ENCODE data around the gene ESYT1. TPM values are rescaled to one million over a fixed set of nuclear protein-coding genes. Genes with fewer than 3 reads are reported as not detected.

ESYT1 gene
- total and polyA plus RNA-seq, 9 of the 15 experiments (the other 6 are each of a cell fraction or from before 2014, with no cell fraction given): 132 to 420 (median 164) TPM

DNA sequence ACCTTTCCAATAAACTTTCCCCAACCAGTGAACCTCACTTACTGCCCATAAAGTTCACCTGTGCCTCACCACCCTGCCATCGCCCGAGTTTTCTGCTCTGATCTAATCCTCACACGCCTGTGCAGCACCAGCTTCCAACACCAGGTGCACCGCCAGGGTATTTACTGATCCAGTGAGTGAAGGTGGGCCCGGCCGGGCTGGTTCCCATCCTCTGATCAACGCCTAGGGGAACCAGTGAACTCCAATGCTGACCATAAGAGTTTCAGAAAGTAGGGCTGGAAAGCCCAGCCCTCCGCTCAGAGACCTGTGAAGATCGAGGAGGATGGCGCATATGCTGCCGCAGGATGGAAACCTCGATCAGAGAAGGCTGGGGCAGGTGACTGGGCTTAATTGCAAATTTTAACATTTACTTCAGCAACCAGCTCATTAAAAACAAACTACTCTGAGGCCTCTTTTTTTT, 23.6 kb downstream of the ESYT1 start (continued):
- TF ChIP-seq OTX1 (CRISPR knock-in tag; IDR thresholded peaks at IDR 0.05): no peak
- TF ChIP-seq CHD1 (IDR thresholded peaks at IDR 0.05; ENCODE audit: low read length): no peak
- no peak for TF ChIP-seq KDM1A (IDR thresholded peaks at IDR 0.05)
- TF ChIP-seq HDAC8 (tag; IDR thresholded peaks at IDR 0.05): no peak
- TF ChIP-seq BRF2 (IDR thresholded peaks at IDR 0.05; ENCODE audit: borderline replicate concordance, insufficient read depth, insufficient read length): no peak
- TF ChIP-seq ZNF347 (CRISPR knock-in tag; IDR thresholded peaks at IDR 0.05; ENCODE audit: low read depth): no peak
- no peak for TF ChIP-seq THRB (CRISPR knock-in tag; conservative IDR thresholded peaks at IDR 0.05)
- TF ChIP-seq ZEB2 (IDR thresholded peaks at IDR 0.05): peak; percentile 44; the same call in 1 of the 2 replicates
- TF ChIP-seq XRCC4 (IDR thresholded peaks at IDR 0.05; ENCODE audit: extremely low read depth, insufficient read depth, insufficient read length): no peak
- no peak for TF ChIP-seq MECOM (CRISPR knock-in tag; IDR thresholded peaks at IDR 0.05)
- TF ChIP-seq FOXM1 (IDR thresholded peaks at IDR 0.05; ENCODE audit: low read depth): no peak
- no peak for TF ChIP-seq FOXM1 (CRISPR knock-in tag; IDR thresholded peaks at IDR 0.05; ENCODE audit: low read depth)
- TF ChIP-seq KAT2B (IDR thresholded peaks at IDR 0.05; ENCODE audit: low read depth, low read length): no peak
- no peak for TF ChIP-seq RBM25 (IDR thresholded peaks at IDR 0.05; ENCODE audit: low read depth, low read length, severe bottlenecking)
- no peak for TF ChIP-seq MBD2 (IDR thresholded peaks at IDR 0.05; ENCODE audit: borderline replicate concordance, low read depth)
- TF ChIP-seq POLR2B (IDR thresholded peaks at IDR 0.05; ENCODE audit: low read depth, partially characterized antibody): no peak
- TF ChIP-seq UBTF (IDR thresholded peaks at IDR 0.05; ENCODE audit: borderline replicate concordance in 1 of 2, low read depth in 2 of 2, low read length in 2 of 2): peak in 1 of 2 experiments; percentile 44; a peak in 1 of 4 replicates
- no peak for TF ChIP-seq TSC22D4 (tag; IDR thresholded peaks at IDR 0.05)

Data from K562 (cell line).